ENCODE measurements around the gene CREB3. TPM values are rescaled to one million over a fixed set of nuclear protein-coding genes. Genes with fewer than 3 reads are reported as not detected.

CREB3 gene
- total and polyA plus RNA-seq, 12 donors, result 16.2 to 39.1 (median 21.4) TPM

DNA sequence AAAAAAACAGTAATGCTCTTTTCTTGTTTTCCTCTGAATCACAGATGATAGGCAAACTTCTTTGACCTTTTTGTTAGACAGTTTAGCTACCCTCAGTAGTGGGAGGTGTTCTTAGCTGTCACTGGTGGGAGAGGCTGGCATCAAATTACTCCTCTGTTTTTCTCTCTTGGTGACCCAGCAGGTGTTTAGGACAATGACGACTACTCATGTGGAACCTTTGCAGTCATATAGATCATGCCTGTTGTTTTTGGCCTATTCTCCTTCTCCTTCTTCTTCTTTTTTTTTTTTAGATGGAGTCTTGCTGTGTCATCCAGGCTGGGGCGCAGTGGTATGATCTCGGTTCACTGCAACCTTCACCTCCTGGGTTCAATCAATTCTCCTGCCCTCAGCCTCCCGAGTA lies 43.6 kb downstream of the CREB3 start:
- H3K27me3 ChIP-seq, result no peaks in the 10 kb centered on the region
- H3K4me3 ChIP-seq, result no peak overlapping the region
- peaks cover 3 to 28% (median 21%) of the 10 kb centered on the region in 9 donors for H3K4me1 ChIP-seq
- intact Hi-C loops (cut with DNase I), result no loop called here
- no peak for TF ChIP-seq CTCF (IDR thresholded peaks at IDR 0.05)
- DNase-seq, result no peak
- WGBS, 2 donors, result 84 to 91% methylated on average over 4 of the region's 4 CpGs
- no peak for ATAC-seq
- H3K27ac ChIP-seq, result no peak overlapping the region
- no peaks in the 10 kb centered on the region for H3K36me3 ChIP-seq
- no peaks in the 10 kb centered on the region for H3K9me3 ChIP-seq

DNA sequence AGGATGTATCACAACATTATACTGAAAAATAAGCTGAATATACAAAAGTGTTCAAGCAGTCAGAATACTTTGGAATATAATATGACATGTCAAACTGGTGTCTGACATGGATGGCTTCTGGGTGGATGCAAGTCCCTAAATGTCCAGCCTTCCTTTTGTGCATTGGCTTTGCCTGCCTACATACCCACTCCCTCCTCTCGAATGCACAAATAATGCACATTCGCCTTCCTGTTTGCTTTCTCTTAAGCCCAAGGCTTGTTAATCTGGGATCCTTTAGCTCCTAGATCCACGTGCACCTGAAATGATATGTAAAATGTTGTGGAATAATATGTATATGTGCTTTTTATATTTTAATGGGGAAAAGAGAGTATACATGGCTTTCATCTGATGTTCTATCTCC lies 46.0 kb downstream of the CREB3 start:
- ATAC-seq, result no peak
- 88 to 90% methylated on average over 3 of the region's 3 CpGs for WGBS, 2 donors
- no peak for TF ChIP-seq CTCF (IDR thresholded peaks at IDR 0.05)
- Histone ChIP-seq H3K36me3 (no peaks in the 10 kb centered on the region), H3K4me1 (peaks cover 0 to 14% (median 7%) of the 10 kb centered on the region in 9 donors), H3K4me3 (no peak overlapping the region), H3K9me3 (no peaks in the 10 kb centered on the region), H3K27ac (no peak overlapping the region), H3K27me3 (no peaks in the 10 kb centered on the region)
- intact Hi-C loops (cut with DNase I), result no loop called here
- no peak for DNase-seq

GRCh38 chr9:35781066-35781465 lies 48.6 kb downstream of the CREB3 start:
- ATAC-seq (no peak), DNase-seq (no peak)
- Histone ChIP-seq H3K9me3 (no peaks in the 10 kb centered on the region), H3K4me1 (peaks cover 0 to 1% (median 0%) of the 10 kb centered on the region in 9 donors), H3K27ac (no peak overlapping the region), H3K4me3 (no peak overlapping the region), H3K27me3 (no peaks in the 10 kb centered on the region), H3K36me3 (no peaks in the 10 kb centered on the region)
- no peak for TF ChIP-seq CTCF (IDR thresholded peaks at IDR 0.05)
- WGBS, 2 donors, result 57 to 78% methylated on average over 2 of the region's 2 CpGs
- intact Hi-C loops (cut with DNase I), result loop anchor here in 1 of 10 donors (10.0 kb wide), 1 partner anchor 244 kb away; no protein-coding TSS in a partner anchor

DNA sequence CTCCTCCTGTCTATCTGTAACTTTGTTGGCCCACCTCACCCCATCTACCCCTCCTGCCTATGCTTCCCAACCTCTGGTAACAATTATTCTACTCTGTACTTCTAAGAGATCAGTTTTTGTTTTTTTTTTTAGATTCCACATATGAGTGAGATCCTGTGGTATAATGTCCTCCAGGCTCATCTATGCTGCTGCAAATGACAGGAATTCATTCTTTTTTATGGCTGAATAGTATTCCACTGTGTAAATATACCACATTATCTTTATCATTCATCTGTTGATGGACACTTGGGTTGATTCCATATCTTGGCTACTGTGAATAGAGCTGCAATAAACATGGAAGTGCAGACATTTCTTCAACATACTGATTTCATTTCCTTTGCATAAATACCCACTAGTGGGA lies 51.0 kb downstream of the CREB3 start:
- ATAC-seq, result no peak
- Histone ChIP-seq H3K4me1 (no peaks in the 10 kb centered on the region), H3K9me3 (no peaks in the 10 kb centered on the region), H3K27me3 (no peaks in the 10 kb centered on the region), H3K36me3 (no peaks in the 10 kb centered on the region), H3K4me3 (no peak overlapping the region), H3K27ac (no peak overlapping the region)
- no peak for TF ChIP-seq CTCF (IDR thresholded peaks at IDR 0.05)
- no peak for DNase-seq
- intact Hi-C loops (cut with DNase I), result loop anchor here in 1 of 10 donors (10.0 kb wide), 1 partner anchor 241 kb away; no protein-coding TSS in a partner anchor

Small RNA genes lying within 50 kb of the gene (microRNA-seq; reads per million reads assigned to microRNA genes)
- gene MIR6852 (0 reads per million in 2 donors), gene MIR6853 (0 to 0.60 reads per million in 2 donors)

Other genes starting within 250 kb of the CREB3 start
- gene RUSC2, start 242.6 kb upstream of the CREB3 start, total RNA-seq, result 10 to 100 TPM; 22.1 to 34.9 (median 28.2) TPM
- 10 to 100 TPM; 22.5 to 32.7 TPM for gene RUSC2, start 242.6 kb upstream of the CREB3 start, polyA plus RNA-seq
- gene TESK1, start 127.4 kb upstream of the CREB3 start, total RNA-seq, result 10 to 100 TPM; 18.0 to 33.1 (median 22.7) TPM
- gene TESK1, start 127.4 kb upstream of the CREB3 start, polyA plus RNA-seq, result 10 to 100 TPM; 36.4 to 38.8 TPM
- 1 to 10 TPM in 4 of 10 donors, under 1 TPM in 5, not detected in 1; 0.51 to 6.8 (median 0.54) TPM for gene CD72, start 114.3 kb upstream of the CREB3 start, total RNA-seq
- under 1 TPM; 0.43 to 0.73 TPM for gene CD72, start 114.3 kb upstream of the CREB3 start, polyA plus RNA-seq
- 1 to 10 TPM in 1 of 10 donors, under 1 TPM in 5, not detected in 4; 0.19 to 3.6 (median 0.33) TPM for gene SIT1, start 81.7 kb upstream of the CREB3 start, total RNA-seq
- gene SIT1, start 81.7 kb upstream of the CREB3 start, polyA plus RNA-seq, result under 1 TPM in 1 of 2 donors, not detected in 1; 0.25 TPM
- over 10,000 TPM in 3 of 10 donors, 1,000 to 10,000 TPM in 7; 3,879 to 14,997 (median 5,788) TPM for gene RMRP, start 74.6 kb upstream of the CREB3 start, total RNA-seq
- gene RMRP, start 74.6 kb upstream of the CREB3 start, polyA plus RNA-seq, result 100 to 1,000 TPM in 1 of 2 donors, 10 to 100 TPM in 1; 14.9 to 476 TPM
- 10 to 100 TPM; 37.9 to 54.0 (median 43.9) TPM for gene CCDC107, start 74.4 kb upstream of the CREB3 start, total RNA-seq
- 100 to 1,000 TPM in 1 of 2 donors, 10 to 100 TPM in 1; 95.3 to 210 TPM for gene CCDC107, start 74.4 kb upstream of the CREB3 start, polyA plus RNA-seq
- gene ARHGEF39, start 67.5 kb upstream of the CREB3 start, total RNA-seq, result under 1 TPM in 8 of 10 donors, not detected in 2; 0.09 to 0.85 (median 0.30) TPM
- 1 to 10 TPM in 1 of 2 donors, under 1 TPM in 1; 0.35 to 1.3 TPM for gene ARHGEF39, start 67.5 kb upstream of the CREB3 start, polyA plus RNA-seq
- gene CA9, start 58.7 kb upstream of the CREB3 start, total RNA-seq, result 10 to 100 TPM in 1 of 10 donors, 1 to 10 TPM in 1, under 1 TPM in 3, not detected in 5; 0.20 to 13.2 (median 0.24) TPM
- gene CA9, start 58.7 kb upstream of the CREB3 start, polyA plus RNA-seq, result 1 to 10 TPM in 1 of 2 donors, not detected in 1; 1.0 TPM
- gene TPM2, start 42.7 kb upstream of the CREB3 start, total RNA-seq, result 100 to 1,000 TPM; 548 to 922 (median 784) TPM
- gene TPM2, start 42.7 kb upstream of the CREB3 start, polyA plus RNA-seq, result 1,000 to 10,000 TPM in 1 of 2 donors, 100 to 1,000 TPM in 1; 597 to 1,940 TPM
- 100 to 1,000 TPM; 206 to 323 (median 238) TPM for gene TLN1, start 471 bp upstream of the CREB3 start, total RNA-seq
- gene TLN1, start 471 bp upstream of the CREB3 start, polyA plus RNA-seq, result 100 to 1,000 TPM in 1 of 2 donors, 10 to 100 TPM in 1; 99.6 to 247 TPM
- 100 to 1,000 TPM in 1 of 10 donors, 10 to 100 TPM in 9; 47.4 to 101 (median 74.7) TPM for gene GBA2, start 16.6 kb downstream of the CREB3 start, total RNA-seq
- gene GBA2, start 16.6 kb downstream of the CREB3 start, polyA plus RNA-seq, result 100 to 1,000 TPM in 1 of 2 donors, 10 to 100 TPM in 1; 81.9 to 102 TPM
- 10 to 100 TPM; 31.1 to 39.4 (median 34.0) TPM for gene RGP1, start 16.6 kb downstream of the CREB3 start, total RNA-seq
- 1 to 10 TPM; 8.2 to 9.3 TPM for gene RGP1, start 16.6 kb downstream of the CREB3 start, polyA plus RNA-seq
- under 1 TPM in 1 of 10 donors, not detected in 9; 0.60 TPM for gene MSMP, start 21.6 kb downstream of the CREB3 start, total RNA-seq
- gene MSMP, start 21.6 kb downstream of the CREB3 start, polyA plus RNA-seq, result under 1 TPM in 1 of 2 donors, not detected in 1; 0.19 TPM
- 10 to 100 TPM; 18.9 to 26.4 (median 20.8) TPM for gene NPR2, start 58.9 kb downstream of the CREB3 start, total RNA-seq
- 10 to 100 TPM; 13.5 to 25.5 TPM for gene NPR2, start 58.9 kb downstream of the CREB3 start, polyA plus RNA-seq
- 1 to 10 TPM in 9 of 10 donors, under 1 TPM in 1; 0.86 to 4.2 (median 2.9) TPM for gene SPAG8, start 79.6 kb downstream of the CREB3 start, total RNA-seq
- 1 to 10 TPM in 1 of 2 donors, under 1 TPM in 1; 0.84 to 6.0 TPM for gene SPAG8, start 79.6 kb downstream of the CREB3 start, polyA plus RNA-seq
- 10 to 100 TPM; 56.8 to 83.1 (median 76.7) TPM for gene HINT2, start 82.4 kb downstream of the CREB3 start, total RNA-seq
- 100 to 1,000 TPM in 1 of 2 donors, 10 to 100 TPM in 1; 69.9 to 120 TPM for gene HINT2, start 82.4 kb downstream of the CREB3 start, polyA plus RNA-seq
- not detected for gene FAM221B, start 96.1 kb downstream of the CREB3 start, total RNA-seq
- gene FAM221B, start 96.1 kb downstream of the CREB3 start, polyA plus RNA-seq, result not detected
- 10 to 100 TPM; 13.6 to 22.9 (median 20.5) TPM for gene TMEM8B, start 96.6 kb downstream of the CREB3 start, total RNA-seq
- 1 to 10 TPM; 6.7 to 8.0 TPM for gene TMEM8B, start 96.6 kb downstream of the CREB3 start, polyA plus RNA-seq
- gene OR13J1, start 137.7 kb downstream of the CREB3 start, total RNA-seq, result not detected
- gene OR13J1, start 137.7 kb downstream of the CREB3 start, polyA plus RNA-seq, result not detected
- gene HRCT1, start 173.5 kb downstream of the CREB3 start, total RNA-seq, result 1 to 10 TPM; 1.5 to 6.1 (median 2.2) TPM
- 10 to 100 TPM in 1 of 2 donors, 1 to 10 TPM in 1; 7.2 to 13.9 TPM for gene HRCT1, start 173.5 kb downstream of the CREB3 start, polyA plus RNA-seq
- gene SPAAR, start 176.8 kb downstream of the CREB3 start, total RNA-seq, result 10 to 100 TPM in 2 of 10 donors, 1 to 10 TPM in 8; 2.8 to 14.4 (median 5.0) TPM
- gene SPAAR, start 176.8 kb downstream of the CREB3 start, polyA plus RNA-seq, result 10 to 100 TPM in 1 of 2 donors, 1 to 10 TPM in 1; 7.4 to 20.8 TPM
- gene OR2S2, start 225.5 kb downstream of the CREB3 start, total RNA-seq, result not detected
- gene OR2S2, start 225.5 kb downstream of the CREB3 start, polyA plus RNA-seq, result not detected